ENCODE data around the gene PLXDC1.
"Not testable (repeated sequence)": the region's sequence is repeated elsewhere in the genome, so short reads cannot be mapped to it uniquely, and the experiment has no call there.

Gene PLXDC1

GRCh38 chr17:39139161-39139511 lies 12.3 kb downstream of the PLXDC1 start:
- DNase-seq (ENCODE audit: insufficient read length, low spot score) (no peak), FAIRE-seq (no peak)
- no peak for TF ChIP-seq POU2F2 (IDR thresholded peaks at IDR 0.05; ENCODE audit: low read depth, low read length)
- no peak for TF ChIP-seq POLR2AphosphoS5 (IDR thresholded peaks at IDR 0.05; ENCODE audit: low read depth, low read length)
- TF ChIP-seq POLR2A (IDR thresholded peaks at IDR 0.05; ENCODE audit: low read depth, low read length) = no peak
- no peak for TF ChIP-seq SPI1 (IDR thresholded peaks at IDR 0.05; ENCODE audit: low read depth, low read length)
- no peak for TF ChIP-seq PAX5 (IDR thresholded peaks at IDR 0.05; ENCODE audit: insufficient read depth, low read length, severe bottlenecking)
- TF ChIP-seq TAF1 (IDR thresholded peaks at IDR 0.05; ENCODE audit: low read depth, low read length) = no peak

GRCh38 chr17:39138431-39139160 lies 12.8 kb downstream of the PLXDC1 start:
- FAIRE-seq = no peak
- TF ChIP-seq POU2F2 (IDR thresholded peaks at IDR 0.05; ENCODE audit: low read depth, low read length) (no peak), PAX5 (IDR thresholded peaks at IDR 0.05; ENCODE audit: insufficient read depth, low read length, severe bottlenecking) (no peak), POLR2AphosphoS5 (IDR thresholded peaks at IDR 0.05; ENCODE audit: low read depth, low read length) (no peak), TAF1 (IDR thresholded peaks at IDR 0.05; ENCODE audit: low read depth, low read length) (no peak), POLR2A (IDR thresholded peaks at IDR 0.05; ENCODE audit: low read depth, low read length) (no peak), SPI1 (IDR thresholded peaks at IDR 0.05; ENCODE audit: low read depth, low read length) (no peak)

GRCh38 chr17:39134878-39135277 lies 16.6 kb downstream of the PLXDC1 start:
- FAIRE-seq (no peak), DNase-seq (ENCODE audit: insufficient read length, low spot score) (no peak)
- no peak for TF ChIP-seq TAF1 (IDR thresholded peaks at IDR 0.05; ENCODE audit: low read depth, low read length)
- TF ChIP-seq POLR2AphosphoS5 (IDR thresholded peaks at IDR 0.05; ENCODE audit: low read depth, low read length) = no peak
- no peak for TF ChIP-seq POU2F2 (IDR thresholded peaks at IDR 0.05; ENCODE audit: low read depth, low read length)
- TF ChIP-seq SPI1 (IDR thresholded peaks at IDR 0.05; ENCODE audit: low read depth, low read length) = no peak
- TF ChIP-seq POLR2A (IDR thresholded peaks at IDR 0.05; ENCODE audit: low read depth, low read length) = no peak
- no peak for TF ChIP-seq PAX5 (IDR thresholded peaks at IDR 0.05; ENCODE audit: insufficient read depth, low read length, severe bottlenecking)

More at GRCh38 chr17:39138431-39139160, 12.8 kb downstream of the PLXDC1 start:
- no peak for DNase-seq (ENCODE audit: insufficient read length, low spot score)

- no peak for TF ChIP-seq POU2F2 (IDR thresholded peaks at IDR 0.05; ENCODE audit: low read depth, low read length)
- TF ChIP-seq PAX5 (IDR thresholded peaks at IDR 0.05; ENCODE audit: insufficient read depth, low read length, severe bottlenecking) = no peak
- TF ChIP-seq POLR2AphosphoS5 (IDR thresholded peaks at IDR 0.05; ENCODE audit: low read depth, low read length) = no peak
- TF ChIP-seq TAF1 (IDR thresholded peaks at IDR 0.05; ENCODE audit: low read depth, low read length) = no peak
- TF ChIP-seq POLR2A (IDR thresholded peaks at IDR 0.05; ENCODE audit: low read depth, low read length) = no peak
- TF ChIP-seq SPI1 (IDR thresholded peaks at IDR 0.05; ENCODE audit: low read depth, low read length) = no peak
- no peak for DNase-seq (ENCODE audit: insufficient read length, low spot score)
- FAIRE-seq = no peak
Measured at GRCh38 chr17:39132192-39132610, 19.2 kb downstream of the PLXDC1 start.

GRCh38 chr17:39131616-39132015 lies 19.8 kb downstream of the PLXDC1 start:
- DNase-seq (ENCODE audit: insufficient read length, low spot score) = no peak
- TF ChIP-seq POLR2AphosphoS5 (IDR thresholded peaks at IDR 0.05; ENCODE audit: low read depth, low read length) (no peak), POU2F2 (IDR thresholded peaks at IDR 0.05; ENCODE audit: low read depth, low read length) (no peak), POLR2A (IDR thresholded peaks at IDR 0.05; ENCODE audit: low read depth, low read length) (no peak), PAX5 (IDR thresholded peaks at IDR 0.05; ENCODE audit: insufficient read depth, low read length, severe bottlenecking) (no peak), SPI1 (IDR thresholded peaks at IDR 0.05; ENCODE audit: low read depth, low read length) (no peak), TAF1 (IDR thresholded peaks at IDR 0.05; ENCODE audit: low read depth, low read length) (no peak)
- FAIRE-seq = no peak

GRCh38 chr17:39130205-39130604 lies 21.2 kb downstream of the PLXDC1 start:
- no peak for DNase-seq (ENCODE audit: insufficient read length, low spot score)

GRCh38 chr17:39129544-39129943 lies 21.9 kb downstream of the PLXDC1 start:
- not testable (repeated sequence) for FAIRE-seq; DNase-seq (ENCODE audit: insufficient read length, low spot score)

More at GRCh38 chr17:39130205-39130604, 21.2 kb downstream of the PLXDC1 start:
- TF ChIP-seq TAF1 (IDR thresholded peaks at IDR 0.05; ENCODE audit: low read depth, low read length) (no peak), POLR2A (IDR thresholded peaks at IDR 0.05; ENCODE audit: low read depth, low read length) (no peak), POLR2AphosphoS5 (IDR thresholded peaks at IDR 0.05; ENCODE audit: low read depth, low read length) (no peak), SPI1 (IDR thresholded peaks at IDR 0.05; ENCODE audit: low read depth, low read length) (no peak), POU2F2 (IDR thresholded peaks at IDR 0.05; ENCODE audit: low read depth, low read length) (no peak), PAX5 (IDR thresholded peaks at IDR 0.05; ENCODE audit: insufficient read depth, low read length, severe bottlenecking) (no peak)
- FAIRE-seq = no peak

- TF ChIP-seq SPI1 (IDR thresholded peaks at IDR 0.05; ENCODE audit: low read depth, low read length) = no peak
- no peak for TF ChIP-seq POLR2AphosphoS5 (IDR thresholded peaks at IDR 0.05; ENCODE audit: low read depth, low read length)
- no peak for TF ChIP-seq POU2F2 (IDR thresholded peaks at IDR 0.05; ENCODE audit: low read depth, low read length)
- TF ChIP-seq TAF1 (IDR thresholded peaks at IDR 0.05; ENCODE audit: low read depth, low read length) = no peak
- TF ChIP-seq POLR2A (IDR thresholded peaks at IDR 0.05; ENCODE audit: low read depth, low read length) = no peak
- TF ChIP-seq PAX5 (IDR thresholded peaks at IDR 0.05; ENCODE audit: insufficient read depth, low read length, severe bottlenecking) = no peak
- DNase-seq (ENCODE audit: insufficient read length, low spot score) = no peak
- no peak for FAIRE-seq
Measured at GRCh38 chr17:39126436-39126835, 25.0 kb downstream of the PLXDC1 start.

GRCh38 chr17:39125143-39125875 lies 26.1 kb downstream of the PLXDC1 start:
- TF ChIP-seq TAF1 (IDR thresholded peaks at IDR 0.05; ENCODE audit: low read depth, low read length) (no peak), PAX5 (IDR thresholded peaks at IDR 0.05; ENCODE audit: insufficient read depth, low read length, severe bottlenecking) (no peak), POLR2A (IDR thresholded peaks at IDR 0.05; ENCODE audit: low read depth, low read length) (no peak), POU2F2 (IDR thresholded peaks at IDR 0.05; ENCODE audit: low read depth, low read length) (no peak), SPI1 (IDR thresholded peaks at IDR 0.05; ENCODE audit: low read depth, low read length) (no peak), POLR2AphosphoS5 (IDR thresholded peaks at IDR 0.05; ENCODE audit: low read depth, low read length) (no peak)
- DNase-seq (ENCODE audit: insufficient read length, low spot score) = no peak
- FAIRE-seq = no peak

Measured in GM12891 (cell line).